HepG2 (cell line): ENCODE results near the gene POLR1G. TPM values are rescaled to one million over a fixed set of nuclear protein-coding genes. Genes with fewer than 3 reads are reported as not detected.

Experiments used
- HNF4G ChIP-seq, 2 experiments: sonication (generic) in 1 of 2; formaldehyde crosslinking in 1 of 2; IDR thresholded peaks; 2 replicates each; pipeline versions ENCODE4 v1.4.0 to v1.6.1; 2011 to 2020; ENCODE audit warnings: borderline replicate concordance in 2 of 2, low read depth in 2 of 2, mild to moderate bottlenecking in 2 of 2, low read length in 1 of 2, missing genetic modification reagents in 1 of 2, moderate library complexity in 1 of 2
- KAT2B ChIP-seq: fragments of 150-350 bp; IDR thresholded peaks from 2 replicates; pipeline ENCODE4 v1.6.1; 2014; ENCODE audit warnings: low read depth, low read length, borderline replicate concordance
- KDM1A ChIP-seq: IDR thresholded peaks from 2 replicates; pipeline ENCODE4 v1.6.1; 2016; ENCODE audit warnings: missing compliant biosample characterization
- NFKBIZ ChIP-seq: IDR thresholded peaks from 2 replicates; pipeline ENCODE4 v1.6.1; 2018; ENCODE audit warnings: missing genetic modification reagents, missing compliant biosample characterization
- PHF21A ChIP-seq: sonication (generic); formaldehyde crosslinking; IDR thresholded peaks from 2 replicates; pipeline ENCODE4 v1.5.0; 2020; ENCODE audit warnings: mild to moderate bottlenecking, missing genetic modification reagents
- PTBP1 ChIP-seq: fragments of 200-400 bp; formaldehyde crosslinking; IDR thresholded peaks from 2 replicates; pipeline ENCODE4 v1.6.1; 2018; ENCODE audit warnings: low read length, low read depth; ENCODE audit not compliant: poor library complexity, severe bottlenecking
- RFXANK ChIP-seq: IDR thresholded peaks from 2 replicates; pipeline ENCODE4 v1.6.1; 2016
- SIN3B ChIP-seq: fragments of 150-350 bp; IDR thresholded peaks from 2 replicates; pipeline ENCODE4 v1.6.1; 2014; ENCODE audit warnings: low read length
- SIX4 ChIP-seq: sonication (generic); formaldehyde crosslinking; IDR thresholded peaks from 2 replicates; pipeline ENCODE4 v1.4.0; 2020; ENCODE audit warnings: missing genetic modification reagents
- SNAPC2 ChIP-seq: sonication (generic); formaldehyde crosslinking; IDR thresholded peaks from 2 replicates; pipeline ENCODE4 v1.8.1; 2022; ENCODE audit warnings: mild to moderate bottlenecking, missing genetic modification reagents
- SP4 ChIP-seq: sonication (generic); formaldehyde crosslinking; IDR thresholded peaks from 2 replicates; pipeline ENCODE4 v1.8.1; 2023; ENCODE audit warnings: mild to moderate bottlenecking, missing genetic modification reagents
- SRSF4 ChIP-seq: fragments of 200-400 bp; formaldehyde crosslinking; IDR thresholded peaks from one replicate; pipeline ENCODE4 v1.6.1; 2018; ENCODE audit warnings: mild to moderate bottlenecking, low read depth, low read length, moderate library complexity; ENCODE audit not compliant: poor library complexity, severe bottlenecking
- TFAP4 ChIP-seq: sonication (generic); IDR thresholded peaks from 2 replicates; pipeline ENCODE4 v1.6.1; 2016; ENCODE audit warnings: low read depth, borderline replicate concordance
- YEATS2 ChIP-seq: sonication (generic); formaldehyde crosslinking; IDR thresholded peaks from 2 replicates; pipeline ENCODE4 v1.4.0; 2020; ENCODE audit warnings: missing genetic modification reagents, borderline replicate concordance
- ZFP91 ChIP-seq: sonication (generic); formaldehyde crosslinking; IDR thresholded peaks from 2 replicates; pipeline ENCODE4 v1.9.0; 2022; ENCODE audit warnings: missing genetic modification reagents, mild to moderate bottlenecking, borderline replicate concordance
- ZNF124 ChIP-seq: sonication (generic); formaldehyde crosslinking; IDR thresholded peaks from 2 replicates; pipeline ENCODE4 v1.4.0; 2020; ENCODE audit warnings: missing genetic modification reagents
- ZNF234 ChIP-seq: sonication (generic); formaldehyde crosslinking; conservative IDR thresholded peaks from 2 replicates; pipeline ENCODE4 v1.5.1; 2020; ENCODE audit warnings: mild to moderate bottlenecking, missing genetic modification reagents
- ZNF235 ChIP-seq: sonication (generic); formaldehyde crosslinking; IDR thresholded peaks from 2 replicates; pipeline ENCODE4 v1.8.1; 2023; ENCODE audit warnings: mild to moderate bottlenecking, missing genetic modification reagents, borderline replicate concordance
- ZNF703 ChIP-seq: sonication (generic); formaldehyde crosslinking; IDR thresholded peaks from 2 replicates; pipeline ENCODE4 v1.5.1; 2020; ENCODE audit warnings: missing genetic modification reagents, mild to moderate bottlenecking, moderate library complexity, borderline replicate concordance
- ZNF816 ChIP-seq: sonication (generic); formaldehyde crosslinking; IDR thresholded peaks from 2 replicates; pipeline ENCODE4 v1.8.0; 2022; ENCODE audit warnings: missing genetic modification reagents, mild to moderate bottlenecking, borderline replicate concordance
- ZNF879 ChIP-seq: sonication (generic); formaldehyde crosslinking; IDR thresholded peaks from 2 replicates; pipeline ENCODE4 v1.8.1; 2023; ENCODE audit warnings: missing genetic modification reagents
- polyA plus RNA-seq, 8 experiments: library from polyadenylated mRNA; depleted of rRNA in 3 of 8; stranded (reverse) in 7 of 8; unstranded in 1 of 8; fragments of >200 nt; fragmentation: Illumina TruSeq in 4 of 8; extraction: Trizol in 4 of 8; gene quantifications; 2 replicates each; pipeline versions ENCODE4 v1.2.1 to v1.2.3, GENCODE V29; 2011 to 2016; ENCODE audit warnings: low read depth in 4 of 8, missing spikeins in 1 of 8, mixed read lengths in 1 of 8; ENCODE audit not compliant: insufficient read depth in 1 of 8
- total RNA-seq, 5 experiments: library from RNA; depleted of rRNA; stranded (reverse); fragments of >200 nt; fragmentation: Illumina TruSeq; extraction: Trizol; gene quantifications; 2 replicates each; pipeline ENCODE4 v1.2.3, GENCODE V29; 2016; ENCODE audit warnings: low read depth in 1 of 5
- TF ChIP-seq, protein P1 (sequence below): sonication (generic); formaldehyde crosslinking; IDR thresholded peaks from 2 replicates; pipeline ENCODE4 v1.4.0; 2020; ENCODE audit warnings: missing genetic modification reagents
- TF ChIP-seq, protein P2 (sequence below): sonication (generic); formaldehyde crosslinking; IDR thresholded peaks from 2 replicates; pipeline ENCODE4 v1.8.0; 2022; ENCODE audit warnings: mild to moderate bottlenecking, missing genetic modification reagents, moderate library complexity
- TF ChIP-seq, protein P3 (sequence below): sonication (generic); formaldehyde crosslinking; IDR thresholded peaks from 2 replicates; pipeline ENCODE4 v1.8.0; 2022; ENCODE audit warnings: missing genetic modification reagents, low read depth, mild to moderate bottlenecking, borderline replicate concordance

Gene POLR1G
- total and polyA plus RNA-seq, 2 of the 13 experiments (the other 11 are each of a cell fraction or from before 2014, with no cell fraction given), result 3.5 to 20.8 TPM

GRCh38 chr19:45439569-45440258 lies 33.3 kb downstream of the POLR1G start (continued):
- TF ChIP-seq ZNF703 (CRISPR knock-in tag) (no peak), SP4 (CRISPR knock-in tag) (no peak), PHF21A (CRISPR knock-in tag) (peak; percentile 67), KDM1A (no peak), ZNF235 (CRISPR knock-in tag) (peak; percentile 71; the same call in 1 of the 2 replicates), YEATS2 (no peak), ZNF879 (CRISPR knock-in tag) (no peak), ZNF234 (no peak), ZFP91 (CRISPR knock-in tag) (peak; percentile 93), KAT2B (no peak), SRSF4 (no peak), RFXANK (CRISPR knock-in tag) (no peak), TFAP4 (no peak), SIN3B (no peak), NFKBIZ (CRISPR knock-in tag) (no peak), ZNF124 (CRISPR knock-in tag) (no peak), HNF4G (IDR thresholded peaks at IDR 0.05; ENCODE audit: borderline replicate concordance, low read depth, low read length) (no peak), HNF4G (CRISPR knock-in tag; IDR thresholded peaks at IDR 0.05; ENCODE audit: borderline replicate concordance, low read depth) (no peak; the same call in 1 of the 2 replicates), SNAPC2 (CRISPR knock-in tag) (peak; percentile 78; the same call in 1 of the 2 replicates), ZNF816 (CRISPR knock-in tag) (peak; percentile 63; the same call in 1 of the 2 replicates), PTBP1 (no peak), SIX4 (CRISPR knock-in tag) (no peak)
- TF ChIP-seq, protein P1, sequence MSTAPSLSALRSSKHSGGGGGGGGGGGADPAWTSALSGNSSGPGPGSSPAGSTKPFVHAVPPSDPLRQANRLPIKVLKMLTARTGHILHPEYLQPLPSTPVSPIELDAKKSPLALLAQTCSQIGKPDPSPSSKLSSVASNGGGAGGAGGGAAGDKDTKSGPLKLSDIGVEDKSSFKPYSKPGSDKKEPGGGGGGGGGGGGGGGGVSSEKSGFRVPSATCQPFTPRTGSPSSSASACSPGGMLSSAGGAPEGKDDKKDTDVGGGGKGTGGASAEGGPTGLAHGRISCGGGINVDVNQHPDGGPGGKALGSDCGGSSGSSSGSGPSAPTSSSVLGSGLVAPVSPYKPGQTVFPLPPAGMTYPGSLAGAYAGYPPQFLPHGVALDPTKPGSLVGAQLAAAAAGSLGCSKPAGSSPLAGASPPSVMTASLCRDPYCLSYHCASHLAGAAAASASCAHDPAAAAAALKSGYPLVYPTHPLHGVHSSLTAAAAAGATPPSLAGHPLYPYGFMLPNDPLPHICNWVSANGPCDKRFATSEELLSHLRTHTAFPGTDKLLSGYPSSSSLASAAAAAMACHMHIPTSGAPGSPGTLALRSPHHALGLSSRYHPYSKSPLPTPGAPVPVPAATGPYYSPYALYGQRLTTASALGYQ (CRISPR knock-in tag), result peak; percentile 35; the same call in 1 of the 2 replicates
- TF ChIP-seq, protein P2, sequence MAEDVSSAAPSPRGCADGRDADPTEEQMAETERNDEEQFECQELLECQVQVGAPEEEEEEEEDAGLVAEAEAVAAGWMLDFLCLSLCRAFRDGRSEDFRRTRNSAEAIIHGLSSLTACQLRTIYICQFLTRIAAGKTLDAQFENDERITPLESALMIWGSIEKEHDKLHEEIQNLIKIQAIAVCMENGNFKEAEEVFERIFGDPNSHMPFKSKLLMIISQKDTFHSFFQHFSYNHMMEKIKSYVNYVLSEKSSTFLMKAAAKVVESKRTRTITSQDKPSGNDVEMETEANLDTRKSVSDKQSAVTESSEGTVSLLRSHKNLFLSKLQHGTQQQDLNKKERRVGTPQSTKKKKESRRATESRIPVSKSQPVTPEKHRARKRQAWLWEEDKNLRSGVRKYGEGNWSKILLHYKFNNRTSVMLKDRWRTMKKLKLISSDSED, result no peak
- TF ChIP-seq, protein P3, sequence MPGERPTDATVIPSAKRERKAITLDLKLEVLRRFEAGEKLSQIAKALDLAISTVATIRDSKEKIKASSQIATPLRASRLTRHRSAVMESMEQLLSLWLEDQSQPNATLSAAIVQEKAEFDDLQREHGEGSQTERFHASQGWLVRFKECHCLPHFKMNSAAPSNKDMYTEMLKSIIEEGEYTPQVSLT, result no peak
